ENCODE data around the gene PRSS12.
A peak's percentile ranks its signal among the peaks of the same experiment; 100 is the strongest.
"Not testable (repeated sequence)": the region's sequence is repeated elsewhere in the genome, so short reads cannot be mapped to it uniquely, and the experiment has no call there.

Gene PRSS12

GRCh38 chr4:118276580-118276979, 76.2 kb downstream of the PRSS12 start:
- no peak for DNase-seq (ENCODE audit: low spot score)

- DNase-seq (ENCODE audit: low spot score), result no peak
Measured at GRCh38 chr4:118273642-118274041, 79.2 kb downstream of the PRSS12 start.

- DNase-seq (ENCODE audit: low spot score), result no peak
Measured at GRCh38 chr4:118271788-118272187, 81.0 kb downstream of the PRSS12 start.

- DNase-seq (ENCODE audit: low spot score), result peak; percentile 27
Measured at GRCh38 chr4:118270492-118270891, 82.3 kb downstream of the PRSS12 start.

- no peak for DNase-seq (ENCODE audit: low spot score)
Measured at GRCh38 chr4:118268780-118269179, 84.0 kb downstream of the PRSS12 start.

GRCh38 chr4:118266145-118266496, 86.7 kb downstream of the PRSS12 start:
- not testable (repeated sequence) for DNase-seq (ENCODE audit: low spot score)

- peak; percentile 12 for DNase-seq (ENCODE audit: low spot score)
Measured at GRCh38 chr4:118265312-118266144, 87.3 kb downstream of the PRSS12 start.

DNA sequence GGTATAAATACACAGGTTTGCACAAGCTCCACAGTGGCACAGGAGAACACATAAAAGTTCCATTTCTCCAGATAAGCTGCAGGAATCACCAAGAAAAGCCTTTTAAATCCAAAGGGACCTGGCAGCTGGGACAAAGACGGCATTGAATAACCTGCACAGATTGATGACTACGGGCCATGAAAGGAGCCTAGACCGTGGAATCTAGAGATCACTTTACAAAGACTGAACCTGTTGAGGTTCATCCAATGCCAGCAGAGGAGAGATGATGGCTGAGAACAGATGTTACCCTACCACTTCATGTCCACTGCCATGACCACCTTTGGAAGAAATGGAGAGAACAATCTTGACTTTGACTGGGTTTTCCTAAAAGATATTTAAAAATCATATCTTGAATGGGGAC, 88.7 kb downstream of the PRSS12 start:
- DNase-seq (ENCODE audit: low spot score), result no peak

DNA sequence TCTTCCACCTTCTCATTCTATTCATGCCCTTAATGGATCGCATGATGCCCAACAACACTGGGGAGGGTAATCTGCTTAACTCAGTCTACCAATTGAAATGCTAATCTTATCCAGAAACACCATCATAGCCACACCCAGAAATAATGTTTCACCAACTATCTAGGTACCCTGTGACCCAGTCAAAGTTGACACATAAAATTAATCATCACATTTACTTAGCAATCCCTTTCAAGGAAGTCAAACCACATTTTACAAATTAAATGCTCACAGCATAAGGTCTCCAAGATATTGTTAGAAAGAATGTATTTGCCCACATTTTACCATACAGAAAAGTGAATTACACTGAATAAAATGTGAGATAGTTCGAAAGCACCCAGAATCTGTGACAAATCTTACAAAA, 92.5 kb downstream of the PRSS12 start:
- DNase-seq (ENCODE audit: low spot score), result no peak

- no peak for DNase-seq (ENCODE audit: low spot score)
Measured at GRCh38 chr4:118259111-118259510, 93.7 kb downstream of the PRSS12 start.

DNA sequence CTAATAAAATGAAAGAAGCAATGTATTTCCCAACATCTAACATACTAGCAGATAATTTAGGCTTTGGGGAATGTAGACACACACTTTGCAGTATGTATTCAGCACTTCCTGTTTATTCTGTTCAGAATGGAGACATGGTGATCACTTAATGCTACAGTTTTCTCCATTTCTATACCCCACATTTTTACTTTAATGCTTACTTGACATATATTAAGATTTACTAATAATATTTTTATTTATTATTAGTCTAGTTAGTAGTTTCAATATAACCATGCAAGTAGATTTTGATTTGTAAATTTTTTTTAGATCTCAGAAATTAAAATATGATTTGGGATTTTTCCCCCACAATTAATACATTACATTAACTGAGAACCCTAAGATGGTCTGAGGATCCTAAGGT, 98.4 kb downstream of the PRSS12 start:
- DNase-seq (ENCODE audit: low spot score), result no peak

DNA sequence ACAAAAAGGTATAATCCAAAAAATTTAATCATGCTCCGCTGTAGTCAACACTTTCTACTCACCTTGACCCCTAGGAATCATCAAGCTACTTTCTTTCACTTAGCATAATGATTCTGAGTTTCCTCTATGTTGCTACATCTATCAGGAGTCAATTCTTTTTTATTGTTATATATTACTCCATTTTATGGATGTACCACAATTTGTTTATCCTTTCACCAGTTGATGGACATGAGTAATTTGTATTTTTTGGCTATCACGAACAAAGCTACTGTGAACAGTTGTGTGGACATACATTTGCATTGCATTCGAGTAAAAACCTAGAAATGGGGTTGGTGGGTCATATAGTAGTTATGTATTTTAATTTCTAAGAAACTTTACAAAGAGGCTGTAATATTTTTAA, 102.9 kb downstream of the PRSS12 start:
- no peak for DNase-seq (ENCODE audit: low spot score)

DNA sequence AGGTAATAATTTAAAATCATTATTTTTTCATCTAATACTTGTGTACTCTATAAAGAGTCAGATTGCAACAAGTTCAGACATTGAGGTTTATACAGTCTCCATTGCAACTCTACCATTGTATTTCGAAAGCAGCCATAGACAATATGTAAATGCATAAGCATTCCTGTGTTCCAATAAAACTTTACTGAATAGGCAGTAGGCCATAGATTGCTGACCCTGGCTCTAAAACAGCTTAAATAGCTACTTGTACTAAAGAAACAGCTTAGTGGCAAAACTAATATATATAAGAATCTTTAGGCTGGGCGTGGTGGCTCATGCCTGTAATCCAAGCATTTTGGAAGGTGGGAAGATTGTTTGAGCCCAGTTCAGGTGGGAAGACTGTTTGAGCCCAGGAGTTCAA, 115.3 kb downstream of the PRSS12 start:
- DNase-seq (ENCODE audit: low spot score), result no peak

DNA sequence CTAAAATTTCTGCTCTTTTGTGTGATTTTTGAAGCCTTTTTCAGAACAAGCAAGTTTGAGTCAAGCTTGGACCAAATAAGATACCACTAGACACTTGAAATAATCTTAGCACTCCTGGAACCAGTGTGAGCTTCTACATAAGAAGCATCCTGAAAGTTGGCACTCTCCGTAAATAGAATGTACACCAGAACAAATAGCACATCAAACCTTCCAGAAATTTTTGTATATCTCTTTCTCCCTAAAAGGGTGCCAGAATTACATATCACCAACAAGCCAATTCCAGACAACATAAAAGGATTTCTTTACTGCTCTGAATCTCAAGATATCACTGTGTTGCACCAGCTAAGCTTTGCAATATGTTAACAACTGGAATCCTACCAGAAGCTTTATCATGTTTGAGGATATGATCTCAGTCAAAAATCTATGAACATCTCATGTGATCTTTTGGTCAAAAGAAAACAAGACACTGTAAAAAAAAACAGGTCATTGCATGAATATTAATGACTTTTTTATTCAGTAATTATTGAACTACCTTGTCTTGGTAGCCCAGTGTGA, 117.2 kb downstream of the PRSS12 start:
- DNase-seq (ENCODE audit: low spot score), result no peak
